ENCODE measurements around the gene WFIKKN2. TPM values are rescaled to one million over a fixed set of nuclear protein-coding genes. Genes with fewer than 3 reads are reported as not detected.

Gene WFIKKN2
- total and polyA plus RNA-seq, 2 of the 13 experiments (the other 11 are each of a cell fraction or from before 2014, with no cell fraction given) = not detected

DNA sequence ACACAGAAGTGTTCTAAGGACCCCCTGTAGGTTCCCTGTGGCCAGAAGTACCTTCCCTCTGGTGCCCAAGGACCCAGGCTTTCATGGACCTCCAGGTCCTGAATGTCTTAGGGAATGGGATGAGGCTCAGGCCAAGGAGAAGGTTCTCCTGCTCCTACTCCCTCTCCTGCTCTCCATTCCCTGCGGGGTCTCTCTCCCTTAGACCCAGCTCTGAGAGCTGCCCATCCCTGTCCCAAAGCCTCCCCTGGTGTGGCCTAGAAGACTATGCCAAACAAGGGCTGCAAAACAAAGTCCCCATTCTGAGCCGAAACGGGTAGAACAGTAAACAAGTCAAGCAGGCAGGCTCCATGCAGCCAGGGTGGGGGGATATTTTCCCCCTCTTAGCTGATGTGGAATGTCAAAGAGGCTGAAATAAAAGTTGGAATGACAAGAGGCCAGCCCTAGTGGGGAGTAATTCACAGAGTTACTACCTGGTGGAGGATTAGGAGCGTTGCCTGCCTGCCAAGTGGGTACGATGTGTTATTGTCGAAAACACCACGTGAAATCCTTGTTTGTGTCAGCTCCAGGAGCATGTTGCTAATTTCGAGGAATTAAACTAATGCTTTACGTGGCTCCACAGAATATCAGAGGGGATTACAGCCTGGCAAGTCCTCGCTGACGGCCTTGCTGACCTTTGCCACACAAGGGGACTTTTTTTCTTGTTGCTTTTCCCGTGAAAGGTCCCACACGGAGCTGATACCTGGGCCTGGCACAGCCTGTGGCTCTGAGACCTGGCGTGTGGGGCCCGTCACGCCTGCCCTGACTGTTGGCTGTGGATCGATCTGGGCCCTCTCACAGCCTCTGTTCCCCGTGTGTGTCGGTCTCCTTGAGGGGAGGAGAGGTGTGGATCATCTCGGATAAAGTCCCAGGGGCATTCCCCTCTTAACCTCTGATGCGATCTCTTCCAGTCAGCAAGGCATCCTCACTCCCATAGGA is 2.9 kb downstream of the WFIKKN2 start (continued):
- TF ChIP-seq USF2 (IDR thresholded peaks at IDR 0.05; ENCODE audit: low read depth, low read length) (no peak), USF2 (CRISPR knock-in tag; IDR thresholded peaks at IDR 0.05; ENCODE audit: borderline replicate concordance) (no peak), ZNF296 (CRISPR knock-in tag; conservative IDR thresholded peaks at IDR 0.05) (no peak), THAP11 (CRISPR knock-in tag; IDR thresholded peaks at IDR 0.05) (no peak), ZFP37 (CRISPR knock-in tag; IDR thresholded peaks at IDR 0.05; ENCODE audit: borderline replicate concordance) (no peak), ZSCAN31 (CRISPR knock-in tag; IDR thresholded peaks at IDR 0.05; ENCODE audit: low read depth) (no peak), TBX2 (CRISPR knock-in tag; IDR thresholded peaks at IDR 0.05; ENCODE audit: borderline replicate concordance) (no peak), FOXC1 (CRISPR knock-in tag; IDR thresholded peaks at IDR 0.05; ENCODE audit: borderline replicate concordance) (no peak), EED (CRISPR knock-in tag; IDR thresholded peaks at IDR 0.05) (no peak), SNAPC2 (CRISPR knock-in tag; IDR thresholded peaks at IDR 0.05) (no peak), CREM (IDR thresholded peaks at IDR 0.05) (no peak), CREM (CRISPR knock-in tag; IDR thresholded peaks at IDR 0.05) (no peak), ZNF230 (CRISPR knock-in tag; IDR thresholded peaks at IDR 0.05) (no peak), ZNF589 (CRISPR knock-in tag; conservative IDR thresholded peaks at IDR 0.05) (no peak), CCDC6 (CRISPR knock-in tag; IDR thresholded peaks at IDR 0.05) (no peak), ZFAT (CRISPR knock-in tag; conservative IDR thresholded peaks at IDR 0.05) (no peak), ZMYM4 (CRISPR knock-in tag; IDR thresholded peaks at IDR 0.05) (no peak), FIP1L1 (IDR thresholded peaks at IDR 0.05; ENCODE audit: borderline replicate concordance, insufficient read depth, low read depth, low read length) (no peak), HMG20A (CRISPR knock-in tag; IDR thresholded peaks at IDR 0.05; ENCODE audit: borderline replicate concordance) (no peak), PAXIP1 (CRISPR knock-in tag; conservative IDR thresholded peaks at IDR 0.05) (0 out of 2 replicates have a peak, but pooled peaks have one; percentile 21), ZNF101 (CRISPR knock-in tag; IDR thresholded peaks at IDR 0.05; ENCODE audit: borderline replicate concordance, low read depth) (no peak)
- TF ChIP-seq, protein P1, sequence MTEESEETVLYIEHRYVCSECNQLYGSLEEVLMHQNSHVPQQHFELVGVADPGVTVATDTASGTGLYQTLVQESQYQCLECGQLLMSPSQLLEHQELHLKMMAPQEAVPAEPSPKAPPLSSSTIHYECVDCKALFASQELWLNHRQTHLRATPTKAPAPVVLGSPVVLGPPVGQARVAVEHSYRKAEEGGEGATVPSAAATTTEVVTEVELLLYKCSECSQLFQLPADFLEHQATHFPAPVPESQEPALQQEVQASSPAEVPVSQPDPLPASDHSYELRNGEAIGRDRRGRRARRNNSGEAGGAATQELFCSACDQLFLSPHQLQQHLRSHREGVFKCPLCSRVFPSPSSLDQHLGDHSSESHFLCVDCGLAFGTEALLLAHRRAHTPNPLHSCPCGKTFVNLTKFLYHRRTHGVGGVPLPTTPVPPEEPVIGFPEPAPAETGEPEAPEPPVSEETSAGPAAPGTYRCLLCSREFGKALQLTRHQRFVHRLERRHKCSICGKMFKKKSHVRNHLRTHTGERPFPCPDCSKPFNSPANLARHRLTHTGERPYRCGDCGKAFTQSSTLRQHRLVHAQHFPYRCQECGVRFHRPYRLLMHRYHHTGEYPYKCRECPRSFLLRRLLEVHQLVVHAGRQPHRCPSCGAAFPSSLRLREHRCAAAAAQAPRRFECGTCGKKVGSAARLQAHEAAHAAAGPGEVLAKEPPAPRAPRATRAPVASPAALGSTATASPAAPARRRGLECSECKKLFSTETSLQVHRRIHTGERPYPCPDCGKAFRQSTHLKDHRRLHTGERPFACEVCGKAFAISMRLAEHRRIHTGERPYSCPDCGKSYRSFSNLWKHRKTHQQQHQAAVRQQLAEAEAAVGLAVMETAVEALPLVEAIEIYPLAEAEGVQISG (CRISPR knock-in tag; IDR thresholded peaks at IDR 0.05) = no peak
